Activated CD4-positive, CD25-positive, alpha-beta regulatory T cell treated with anti-CD3 and anti-CD28 coated beads, Interleukin-2, amount 50 U/mL, for 72 hours (primary cell): ENCODE measurements around the gene CHADL.
A peak's percentile ranks its signal among the peaks of the same experiment; 100 is the strongest.

Source experiments
- DNase-seq: peaks from one replicate; pipeline ENCODE4 v3.0.0; 2021

The CHADL gene

DNA sequence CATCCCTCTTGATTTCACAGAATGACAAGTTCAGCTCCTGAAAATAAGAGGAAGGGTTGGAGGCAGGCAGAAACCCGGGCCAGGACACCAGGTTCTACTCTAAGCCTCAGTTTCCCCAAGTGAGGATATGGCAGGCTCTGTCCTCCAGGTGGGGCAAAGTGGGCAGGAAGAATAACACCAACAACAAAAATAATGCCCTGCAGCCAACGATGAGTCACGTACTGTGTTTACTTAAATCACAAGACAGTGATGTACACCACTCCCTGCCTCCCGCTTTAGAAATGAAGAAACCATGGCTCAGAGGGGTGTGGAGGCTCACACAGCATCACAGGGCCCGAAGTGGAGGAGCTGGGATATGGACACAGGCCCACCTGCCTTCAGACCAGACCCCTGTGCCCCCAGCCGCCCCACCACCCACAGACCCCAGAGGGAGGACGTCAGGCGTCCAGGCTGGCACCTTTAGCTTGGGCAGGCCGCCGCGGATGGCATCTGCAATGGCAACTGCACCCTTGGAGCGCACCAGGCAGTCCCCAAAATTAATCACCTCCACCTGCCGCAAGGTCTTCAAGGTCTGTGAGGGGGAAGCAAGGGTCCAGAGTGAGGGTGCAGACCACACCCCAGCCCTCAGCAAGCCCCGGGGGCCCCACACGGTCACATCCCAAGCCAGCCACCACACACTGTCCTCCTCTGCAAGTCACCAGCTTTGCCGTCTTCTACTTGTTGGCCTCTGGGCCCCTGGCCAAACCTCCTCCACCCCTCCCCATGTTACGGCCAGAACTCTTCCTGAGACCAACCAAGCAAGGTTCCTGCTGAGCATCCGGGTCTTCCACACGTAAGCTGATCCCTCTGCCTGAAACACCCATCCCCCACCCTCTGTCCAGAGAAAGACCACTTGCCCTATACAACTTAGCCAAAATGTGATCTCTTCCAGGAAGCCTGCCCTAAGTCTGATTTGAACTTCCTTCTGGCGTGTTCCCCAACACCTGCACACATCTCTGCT, 15.8 kb upstream of the CHADL start:
- DNase-seq, result no peak

DNA sequence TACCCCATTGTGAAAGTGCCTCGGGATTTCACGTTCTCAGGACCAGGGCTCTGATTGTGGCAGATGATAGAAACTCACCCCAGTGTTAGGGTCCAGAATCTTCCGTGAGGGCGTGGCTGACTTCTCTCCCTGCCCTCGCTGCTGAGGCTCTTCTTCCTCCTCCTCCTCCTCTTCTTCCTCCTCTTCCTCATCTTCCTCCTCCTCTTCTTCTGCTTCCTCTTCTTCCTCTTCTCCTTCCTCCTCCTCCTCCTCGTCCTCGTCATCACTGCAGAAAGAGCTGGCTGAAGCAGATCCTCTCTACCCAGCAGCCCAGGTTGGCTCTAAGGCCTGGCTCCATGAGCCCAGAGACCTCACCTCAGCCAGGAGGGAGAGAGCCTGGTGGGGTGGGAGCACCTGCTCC, 13.5 kb upstream of the CHADL start:
- no peak for DNase-seq

DNA sequence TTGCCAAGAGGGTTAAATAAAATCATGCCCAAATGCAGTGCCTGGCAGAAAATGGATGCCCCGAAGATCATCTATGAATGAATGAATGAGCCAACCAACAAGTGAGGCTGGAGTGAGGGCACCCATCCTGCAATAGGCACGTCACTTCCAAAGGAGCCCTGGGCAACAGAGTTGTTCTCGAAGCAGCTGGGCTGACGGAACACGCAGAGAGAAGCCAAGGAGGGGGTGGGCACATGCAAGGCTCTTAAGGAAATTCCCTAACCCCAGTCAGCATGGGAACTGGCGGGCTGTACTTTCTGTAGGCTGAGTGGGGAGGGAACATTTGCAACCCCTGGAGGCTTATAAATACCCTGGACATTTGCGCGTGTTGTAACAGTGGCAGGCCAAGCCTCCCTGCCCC, 11.6 kb upstream of the CHADL start:
- DNase-seq, result no peak

DNA sequence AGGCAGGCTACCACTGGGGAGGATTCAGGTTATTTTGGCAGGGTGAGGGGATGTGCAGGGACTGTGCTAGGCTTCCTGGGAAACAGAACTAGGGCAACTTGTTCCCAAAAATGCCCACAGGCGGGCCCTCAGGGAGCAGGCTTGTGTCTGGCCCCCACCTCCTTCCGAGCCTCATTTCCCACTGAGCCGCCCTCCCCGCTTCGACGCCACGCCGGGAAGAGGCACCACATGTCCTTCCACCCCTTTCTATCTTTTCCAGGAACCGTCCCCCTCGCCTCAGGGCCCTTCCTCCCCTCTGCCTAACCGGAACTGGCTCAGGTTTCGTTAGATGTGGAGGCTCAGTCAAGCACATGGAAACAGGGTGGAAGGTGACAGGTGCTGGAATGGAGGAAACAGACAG, 9.4 kb upstream of the CHADL start:
- DNase-seq, result no peak

DNA sequence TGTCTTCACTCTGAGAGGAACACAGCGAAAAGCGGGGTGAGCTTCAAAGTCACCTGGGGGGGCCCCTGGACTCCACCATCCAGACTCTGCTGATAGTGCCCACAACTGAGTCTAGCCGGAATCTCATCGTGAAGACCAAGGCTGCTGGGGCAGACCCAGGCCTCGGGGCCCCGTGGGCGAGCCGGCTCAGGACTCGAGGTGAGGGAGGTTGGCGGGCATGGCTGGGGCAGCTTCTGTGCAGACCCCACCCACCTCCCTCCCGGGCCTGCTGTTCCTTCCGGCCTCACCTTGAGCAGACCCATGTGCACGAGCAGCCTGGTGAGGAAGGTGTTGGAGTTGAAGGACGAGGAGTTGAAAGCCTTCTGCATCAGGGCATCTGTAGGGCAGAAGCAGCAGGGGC, 8.7 kb upstream of the CHADL start:
- no peak for DNase-seq

DNA sequence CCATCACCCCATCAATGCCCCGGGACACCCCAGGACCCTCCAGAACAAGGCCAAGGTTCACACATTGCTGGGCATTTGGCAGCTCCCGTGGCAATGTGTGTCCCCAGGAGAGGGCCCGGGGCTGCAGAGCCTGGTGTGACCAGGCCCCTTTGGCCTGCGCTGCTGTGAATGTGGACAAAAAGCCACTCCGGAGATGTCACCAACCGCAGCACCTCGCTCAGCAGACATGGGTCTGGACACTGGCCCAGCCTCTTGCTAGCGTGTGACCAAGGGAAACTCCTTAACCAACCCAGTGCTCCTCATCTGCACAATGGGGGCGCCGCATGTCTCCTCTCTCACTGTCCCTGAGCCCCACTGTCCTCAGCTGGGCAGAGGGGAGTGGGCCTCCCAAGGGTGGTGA, 8.0 kb upstream of the CHADL start:
- DNase-seq, result no peak

DNA sequence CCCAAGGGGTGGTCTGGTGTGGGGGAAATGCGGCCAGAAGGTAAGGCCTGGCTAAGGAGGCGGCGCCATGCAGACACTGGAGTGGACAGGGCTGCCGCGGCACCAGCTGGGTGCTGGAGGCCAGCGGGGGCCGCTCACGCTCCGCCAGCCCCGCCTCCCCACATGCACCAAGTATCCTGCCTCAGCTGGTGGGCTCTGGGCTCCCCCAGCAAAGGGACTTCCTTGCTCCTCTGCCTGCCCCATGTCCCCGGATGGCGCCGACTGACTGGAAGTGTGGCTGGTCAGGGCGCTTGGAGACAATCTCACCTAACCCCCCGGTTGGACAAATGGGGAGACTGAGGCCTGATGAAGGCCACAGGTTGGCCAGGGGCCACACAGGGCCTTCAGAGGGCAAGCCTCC, 7.6 kb upstream of the CHADL start:
- DNase-seq, result no peak

DNA sequence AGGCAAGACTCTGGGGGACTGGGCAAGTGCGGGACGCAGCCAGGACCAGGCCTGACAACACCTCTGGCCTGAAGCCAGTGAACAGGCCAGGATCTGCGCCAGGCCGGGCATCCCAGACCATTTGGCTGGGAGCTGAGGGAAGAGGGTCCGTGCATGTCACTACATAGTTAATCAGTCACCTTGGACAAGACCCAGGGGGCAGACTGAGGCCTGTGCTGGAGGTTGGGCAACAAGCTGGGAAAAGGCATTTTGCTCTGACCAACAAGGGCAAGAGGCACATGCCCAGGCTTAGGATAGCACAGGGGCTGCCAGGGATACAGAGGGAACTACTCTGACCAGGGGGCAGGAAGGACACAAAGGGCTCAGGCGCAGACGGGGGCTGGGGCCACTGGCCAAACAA, 7.0 kb upstream of the CHADL start:
- no peak for DNase-seq

DNA sequence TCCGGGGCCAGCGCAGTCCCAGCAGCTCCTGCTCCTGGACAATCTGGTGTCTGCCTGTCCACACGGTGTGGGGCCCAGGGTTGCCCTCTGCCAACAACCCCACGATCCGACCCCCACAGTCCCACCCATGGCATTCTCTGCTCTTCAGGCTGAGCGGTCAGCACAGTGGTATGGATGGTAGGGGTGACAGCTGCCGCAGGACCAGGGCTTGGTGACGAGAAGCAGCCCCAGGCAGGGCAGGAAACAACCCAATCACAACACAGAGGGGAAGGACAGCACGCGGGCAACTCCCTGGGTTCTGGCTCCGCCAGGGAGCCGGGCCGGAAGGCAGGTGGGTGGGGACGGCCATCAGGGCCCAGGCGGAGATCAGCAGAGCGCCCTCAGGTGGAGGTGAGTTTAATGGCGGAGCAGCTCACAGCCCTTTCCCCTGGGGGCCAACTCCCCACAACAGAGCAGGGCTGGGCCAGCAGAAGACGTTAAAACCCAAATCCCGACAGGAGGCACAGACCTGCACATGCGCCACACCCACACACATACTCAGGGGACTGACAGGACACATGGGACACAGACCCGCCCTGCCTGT, 5.3 kb upstream of the CHADL start:
- no peak for DNase-seq

DNA sequence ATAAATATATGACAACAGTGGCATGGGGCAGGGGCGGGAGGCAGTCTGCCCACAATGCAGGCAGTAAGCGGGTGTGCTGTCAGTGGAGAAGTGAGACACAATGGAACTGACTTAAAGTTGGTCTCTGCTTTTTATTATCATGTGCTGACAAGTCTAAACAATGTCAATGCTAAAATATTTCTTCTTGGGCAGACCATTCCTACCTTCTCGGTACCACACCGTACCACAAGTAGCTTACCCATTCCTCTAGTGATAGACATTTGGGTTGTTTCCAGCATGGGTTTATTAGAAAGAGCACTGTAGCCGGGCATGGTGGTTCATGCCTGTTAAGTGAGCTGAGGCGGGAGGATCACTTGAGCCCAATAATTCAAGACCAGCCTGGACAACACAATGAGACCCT, 2.6 kb upstream of the CHADL start:
- no peak for DNase-seq

DNA sequence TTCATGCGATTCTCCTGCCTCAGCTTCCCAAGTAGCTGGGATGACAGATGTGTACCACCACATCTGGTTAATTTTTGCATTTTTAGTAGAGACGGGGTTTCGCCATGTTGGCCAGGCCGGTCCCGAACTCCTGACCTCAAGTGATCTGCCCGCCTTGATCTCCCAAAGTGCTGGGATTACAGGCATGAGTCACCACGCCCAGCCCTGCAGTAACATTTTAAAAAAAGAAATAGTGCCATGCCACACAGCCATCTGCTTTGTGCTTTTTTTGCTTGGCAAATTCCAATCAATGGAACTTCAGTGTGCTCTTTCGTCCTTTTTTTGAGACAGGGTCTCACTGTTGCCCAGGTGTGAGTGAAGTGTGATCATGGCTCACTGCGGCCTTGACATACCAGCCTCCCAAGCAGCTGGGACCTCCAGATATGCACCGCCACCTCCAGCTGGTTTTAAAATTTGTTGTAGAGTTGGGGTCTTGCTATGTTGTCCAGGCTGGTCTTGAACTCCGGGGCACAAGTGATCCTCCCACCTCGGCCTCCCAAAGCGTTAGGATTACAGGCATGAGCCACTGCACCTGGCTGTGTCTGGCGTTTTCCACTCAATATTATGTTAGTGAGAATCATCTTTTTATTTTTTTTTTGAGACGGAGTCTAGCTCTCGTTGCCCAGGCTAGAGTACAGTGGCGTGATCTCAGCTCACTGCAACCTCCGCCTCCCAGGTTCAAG, 1.8 kb upstream of the CHADL start:
- DNase-seq, result no peak

DNA sequence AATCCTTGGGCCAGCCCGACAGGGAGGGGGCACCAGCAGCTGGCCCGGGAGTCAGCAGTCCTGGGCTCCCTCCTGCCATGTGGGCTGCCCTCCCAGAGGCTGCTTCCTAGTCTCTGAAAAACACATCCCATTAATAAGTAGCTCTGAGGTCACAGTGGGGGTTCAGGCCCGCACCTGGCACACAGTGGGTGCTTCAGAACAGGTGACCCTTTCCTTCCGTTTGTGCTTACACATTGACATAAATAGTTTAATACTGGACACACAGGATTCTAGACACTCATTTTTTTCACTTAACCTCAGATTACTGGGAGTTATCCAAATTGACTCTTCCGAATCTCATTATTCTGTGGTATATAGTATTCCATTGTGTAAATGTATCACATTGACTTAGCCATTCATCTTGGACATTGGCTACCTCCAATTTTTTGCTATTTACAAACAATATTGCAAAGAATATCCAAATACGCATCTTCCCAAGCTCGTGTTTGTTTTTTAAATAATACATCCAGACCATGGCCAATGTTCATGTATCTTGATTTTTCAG, 474 bp upstream of the CHADL start:
- DNase-seq, result no peak

DNA sequence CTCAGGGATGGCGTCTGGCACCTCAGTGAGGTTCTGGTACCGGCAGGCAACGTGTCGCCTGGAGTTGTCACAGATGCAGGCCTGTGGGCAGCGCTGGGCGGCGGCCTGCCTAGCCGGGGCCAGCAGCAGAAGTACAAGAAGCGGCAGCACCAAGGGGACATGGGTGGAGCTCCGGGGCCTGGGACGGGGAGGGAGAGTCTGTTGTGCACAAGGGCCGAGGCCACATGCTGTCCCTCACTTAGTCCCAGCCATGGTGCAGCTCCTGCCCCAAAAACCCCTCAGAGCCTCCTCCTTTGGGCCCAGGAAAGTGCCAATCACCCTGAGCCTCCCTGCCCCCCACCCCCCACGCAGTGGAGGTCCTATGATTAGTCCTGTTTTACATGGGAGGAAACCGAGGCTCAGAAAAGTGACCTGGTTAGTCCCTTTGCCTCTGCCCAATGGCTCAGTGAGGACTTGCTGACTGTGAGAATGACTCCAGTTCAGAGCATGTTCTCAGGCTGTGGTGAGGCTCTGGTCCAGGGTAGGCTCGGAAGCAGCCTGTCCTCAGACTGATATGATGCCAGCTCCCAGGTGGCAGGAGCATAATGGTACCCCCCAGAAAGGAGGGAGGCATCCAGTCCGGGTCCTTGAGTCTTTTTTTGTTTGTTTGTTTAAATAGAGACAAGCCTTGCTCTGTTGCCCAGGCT, 1.1 kb downstream of the CHADL start:
- DNase-seq, result no peak

DNA sequence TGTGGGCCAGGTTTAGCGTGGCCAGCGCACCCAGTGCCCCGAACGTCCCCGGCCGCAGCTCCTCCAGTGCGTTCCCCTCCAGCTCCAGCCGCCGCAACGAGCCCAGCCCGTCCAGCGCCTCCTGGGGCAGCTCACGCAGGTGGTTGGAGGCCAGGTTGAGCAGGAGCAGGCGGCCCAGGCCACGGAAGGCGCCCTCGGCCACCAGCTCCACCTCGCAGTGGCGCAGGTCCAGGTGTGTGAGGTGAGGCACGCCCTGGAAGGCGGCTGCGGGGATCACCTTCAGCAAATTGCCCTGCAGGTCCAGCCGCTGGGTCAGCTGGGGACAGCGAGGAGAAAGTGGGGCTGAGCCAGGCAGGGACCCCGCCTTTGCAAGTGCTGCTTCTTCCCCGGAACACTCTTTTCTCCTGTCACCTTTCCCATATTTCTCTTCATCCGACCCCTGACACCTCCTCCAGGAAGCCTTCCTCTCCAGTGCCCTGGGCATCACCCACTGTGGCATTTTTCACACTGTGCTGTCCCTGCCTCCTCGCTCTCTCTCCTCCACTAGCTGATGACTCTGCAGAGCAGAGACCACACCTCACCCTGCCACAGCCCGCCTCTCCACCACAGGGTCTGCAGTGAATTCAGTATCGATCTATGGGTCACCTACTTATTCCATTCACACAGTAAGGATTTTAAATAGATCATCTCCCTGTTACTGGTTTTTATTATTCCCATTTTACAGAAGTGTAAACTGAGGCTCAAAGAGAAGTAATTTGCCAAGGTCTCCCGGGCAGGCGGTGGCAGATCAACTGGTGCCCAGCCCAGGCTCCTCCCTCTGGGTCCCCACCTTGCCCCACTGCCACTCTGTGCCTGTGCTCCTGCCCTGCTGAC, 1.9 kb downstream of the CHADL start:
- DNase-seq, result no peak

DNA sequence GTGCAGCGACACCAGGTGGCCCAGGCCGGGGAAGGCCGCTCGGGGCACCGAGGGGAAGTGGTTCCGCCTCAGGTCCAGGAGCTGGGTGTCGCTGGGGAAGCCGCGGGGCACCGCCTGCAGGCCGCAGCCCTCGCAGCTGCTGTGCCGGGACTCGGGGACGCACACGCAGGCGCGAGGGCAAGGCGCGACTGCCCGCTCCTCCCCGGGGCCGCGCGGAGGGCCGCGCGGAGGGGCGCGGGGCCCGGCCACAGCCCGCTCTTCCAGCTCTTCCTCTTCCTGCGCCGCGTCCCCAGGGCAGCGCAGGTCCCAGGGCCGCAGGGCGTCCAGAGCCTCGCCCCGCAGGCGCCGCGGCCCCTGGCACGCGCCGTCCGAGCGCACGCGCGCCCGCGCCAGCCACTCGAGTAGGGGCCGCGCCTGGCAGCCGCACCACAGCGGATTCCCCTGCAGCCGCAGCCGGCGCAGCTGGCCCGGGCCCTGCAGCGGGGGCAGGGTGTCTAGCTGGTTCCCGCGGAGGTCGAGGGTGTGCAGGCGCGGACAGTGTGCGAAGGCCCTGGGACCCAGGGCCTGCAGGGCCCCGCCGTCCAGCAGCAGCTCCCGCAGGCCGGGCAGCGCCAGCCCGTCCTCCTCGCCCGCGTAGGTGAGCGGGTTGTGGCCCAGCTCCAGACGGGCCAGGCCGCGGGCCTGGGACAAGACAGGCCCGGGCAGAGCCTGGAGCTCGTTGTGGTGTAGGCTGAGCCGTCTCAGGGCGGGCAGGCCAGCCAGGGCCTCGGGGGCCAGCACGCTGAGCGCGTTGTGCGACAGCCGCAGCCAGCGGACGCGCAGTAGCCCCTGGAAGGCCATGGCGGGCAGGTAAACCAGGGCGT, 2.8 kb downstream of the CHADL start:
- peak; percentile 79 for DNase-seq

DNA sequence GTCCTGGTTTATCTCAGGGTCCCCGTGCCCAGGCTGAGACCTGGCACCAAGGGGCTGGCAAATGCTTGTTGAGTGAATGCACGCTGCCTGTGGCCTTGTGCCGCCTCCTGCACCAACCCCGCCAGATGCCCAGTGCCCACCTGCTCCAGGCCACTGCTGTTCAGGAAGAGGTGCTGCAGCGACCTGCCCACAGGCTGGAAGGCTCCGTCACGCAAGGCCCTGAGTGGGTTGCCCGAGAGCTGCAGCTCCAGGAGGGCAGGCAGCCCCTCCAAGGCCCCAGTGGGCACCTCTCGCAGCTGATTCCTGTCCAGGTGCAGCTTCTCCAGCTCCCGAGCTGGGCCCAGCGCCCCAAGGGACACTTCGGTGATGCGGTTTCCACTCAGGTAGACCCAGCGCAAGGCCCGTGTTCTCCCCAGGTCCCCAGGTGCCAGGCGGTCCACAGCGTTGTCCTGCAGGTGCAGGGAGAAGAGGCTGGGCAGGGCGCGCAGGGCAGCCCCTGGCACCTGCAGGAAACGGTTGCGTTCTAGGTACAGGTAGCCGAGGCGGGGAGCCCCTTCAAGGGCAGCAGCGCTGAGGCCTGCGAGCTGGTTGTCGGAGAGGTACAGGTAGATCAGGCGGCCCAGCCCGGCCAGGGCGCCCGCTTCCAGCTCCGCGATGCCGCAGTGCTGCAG, 3.6 kb downstream of the CHADL start:
- no peak for DNase-seq

DNA sequence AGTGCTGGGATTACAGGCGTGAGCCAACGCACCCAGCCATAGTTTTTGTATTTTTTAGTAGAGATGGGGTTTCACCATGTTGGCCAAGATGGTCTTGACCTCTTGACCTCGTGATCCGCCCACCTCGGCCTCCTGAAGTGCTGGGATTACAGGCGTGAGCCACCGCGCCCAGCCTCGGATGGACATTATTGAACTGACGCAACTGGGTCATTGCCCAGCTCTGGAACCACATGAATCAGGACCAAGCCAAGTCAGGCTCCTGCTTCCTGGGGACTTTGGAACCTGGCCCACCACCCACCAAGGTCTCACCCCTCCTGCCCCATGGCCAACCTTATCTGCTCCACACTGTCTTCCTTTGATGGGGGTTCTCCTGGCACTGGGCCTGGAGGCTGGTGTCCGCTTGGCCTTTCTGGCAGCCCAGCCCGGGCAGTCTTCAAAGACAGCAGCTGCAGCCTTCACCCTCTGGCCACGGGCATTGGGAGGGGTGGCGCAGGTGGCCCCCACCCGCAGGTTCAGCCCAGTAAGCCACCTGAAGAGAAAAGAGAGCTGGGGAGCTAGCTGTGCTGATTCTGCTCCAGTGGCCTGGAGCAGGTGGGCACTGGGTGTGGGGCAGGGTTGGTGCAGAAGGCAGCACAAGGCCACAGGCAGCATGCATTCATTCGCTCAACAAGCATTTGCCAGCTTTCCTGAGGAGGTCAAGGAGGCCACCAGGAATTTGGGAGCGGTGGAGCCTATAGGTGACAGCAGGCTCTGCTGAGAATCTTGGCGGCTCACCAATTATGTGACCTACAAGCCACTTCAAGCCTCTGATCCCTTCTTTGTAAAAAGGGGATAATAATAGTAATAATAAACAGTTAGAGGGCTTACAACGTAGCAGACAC, 5.7 kb downstream of the CHADL start:
- no peak for DNase-seq

DNA sequence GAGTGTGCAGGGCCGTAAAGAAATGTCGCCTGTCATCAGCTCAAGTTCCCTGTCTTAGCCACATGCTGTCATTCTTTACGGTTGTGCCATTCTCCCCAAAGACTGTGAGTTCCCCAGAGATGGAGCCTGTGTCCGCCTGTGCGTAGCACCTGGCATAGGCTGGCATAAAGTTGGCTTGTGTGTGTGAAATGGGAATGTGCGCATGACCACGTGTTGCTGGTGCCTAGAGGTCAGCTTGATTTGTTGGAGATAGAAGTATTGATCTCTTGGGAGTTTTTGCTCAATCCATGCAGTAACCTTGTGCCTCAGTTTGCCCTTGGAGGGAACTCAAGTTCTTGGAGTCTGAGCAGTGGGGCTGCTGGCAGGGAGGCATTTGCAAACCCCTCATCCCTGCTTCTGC, 9.4 kb downstream of the CHADL start:
- no peak for DNase-seq

DNA sequence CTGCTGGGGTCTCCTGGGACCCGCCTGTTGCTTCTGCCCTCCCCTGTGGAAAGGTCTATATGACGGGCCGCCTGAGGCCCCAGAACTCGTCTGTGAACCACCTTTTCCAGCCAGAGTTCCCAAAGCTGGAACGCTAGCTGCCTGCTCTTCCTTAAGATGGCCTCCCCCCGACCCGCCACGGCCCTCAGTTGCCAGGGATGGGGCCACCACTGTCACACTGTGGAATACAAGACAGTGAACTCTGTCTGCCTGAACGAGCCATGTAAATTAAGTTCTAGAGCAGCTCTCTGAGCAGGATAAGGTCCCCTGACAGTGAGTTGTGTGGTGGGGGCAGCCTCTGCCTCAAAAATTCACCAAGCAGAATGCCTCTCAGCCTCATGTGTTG, 10.3 kb downstream of the CHADL start:
- DNase-seq, result no peak
